NCI-H1694 (cell line): Measurements from ENCODE around the gene C6orf62.
"Not testable (repeated sequence)": the region's sequence is repeated elsewhere in the genome, so short reads cannot be mapped to it uniquely, and the experiment has no call there.

Experiments used
- DNase-seq: peaks from one replicate; lab custom pipeline; 2025; lab: John Stamatoyannopoulos, UW

The C6orf62 gene

DNA sequence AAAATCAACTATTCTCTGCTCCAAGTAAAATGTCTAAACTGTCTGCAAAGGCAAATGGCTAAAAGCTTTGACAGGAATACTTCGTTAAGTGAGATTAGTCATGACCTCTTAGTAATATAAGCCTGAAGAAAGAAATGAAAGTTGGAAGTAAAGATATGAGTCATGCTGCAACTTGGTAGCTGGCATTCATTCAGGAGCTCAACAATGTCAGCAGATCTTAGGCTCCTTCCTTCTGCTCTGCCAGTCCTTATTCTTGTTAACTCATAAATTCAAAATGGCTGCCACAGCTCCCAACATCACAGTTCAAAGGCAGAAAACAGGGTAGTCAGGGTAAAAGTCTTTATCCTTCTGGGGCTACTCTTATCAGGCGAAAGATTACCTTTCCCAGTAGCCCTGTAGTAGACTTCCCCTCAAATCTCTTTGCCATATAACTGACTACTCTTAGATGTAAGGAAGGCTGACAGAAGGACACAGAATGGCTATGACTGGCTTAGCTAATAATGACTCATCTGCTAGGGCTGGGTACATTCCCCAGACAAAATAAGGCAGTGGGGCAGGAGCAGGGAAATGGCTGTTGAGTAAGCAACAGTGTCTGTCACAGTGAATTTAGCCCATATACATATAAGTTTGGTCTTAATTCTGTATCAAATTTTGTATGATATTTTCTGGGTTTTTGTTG lies 24.4 kb upstream of the C6orf62 start:
- no peak for DNase-seq

DNA sequence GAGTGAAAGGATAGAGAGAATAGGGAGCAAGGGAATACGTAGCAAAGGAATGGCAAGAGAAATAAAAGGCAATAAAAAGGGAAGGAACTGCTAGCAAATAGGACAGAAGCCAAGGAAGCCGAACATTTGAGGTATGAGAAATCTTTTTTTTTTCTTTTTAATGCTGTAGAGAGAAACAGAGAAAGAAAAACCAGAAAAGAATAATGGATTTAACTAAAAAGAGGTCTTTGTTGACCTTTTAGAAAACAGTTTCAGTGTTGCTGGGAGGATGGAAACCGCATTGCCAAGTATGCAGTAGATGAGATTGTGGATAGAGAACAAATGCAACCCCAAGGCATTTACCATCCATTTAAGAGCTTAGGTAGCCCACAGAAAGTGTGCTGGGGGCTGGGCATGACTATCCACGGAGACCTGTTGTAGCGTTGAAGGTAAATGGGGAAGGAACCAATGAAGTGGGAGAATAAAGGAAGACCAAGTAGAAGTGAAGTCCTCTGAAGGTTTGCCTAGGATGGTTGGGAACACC lies 23.3 kb upstream of the C6orf62 start:
- no peak for DNase-seq

DNA sequence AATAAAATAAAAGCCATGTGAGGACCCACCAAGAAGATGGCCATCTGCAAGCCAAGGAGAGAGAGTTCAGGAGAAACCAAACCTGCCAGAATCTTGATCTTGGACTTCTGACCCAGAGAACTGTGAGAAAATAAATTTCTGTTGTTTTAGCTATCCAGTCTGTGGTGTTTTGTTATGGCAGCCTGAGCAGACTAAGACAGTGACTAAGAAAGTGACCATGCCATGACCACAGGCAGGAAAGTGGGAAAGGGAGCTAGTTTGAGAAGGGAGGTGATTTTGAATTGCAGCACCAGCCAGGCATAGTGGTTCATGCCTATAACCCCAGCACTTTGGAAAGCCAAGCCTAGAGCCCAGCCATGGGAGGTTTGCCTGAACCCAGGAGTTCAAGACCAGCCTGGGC lies 21.9 kb upstream of the C6orf62 start:
- DNase-seq, result no peak

DNA sequence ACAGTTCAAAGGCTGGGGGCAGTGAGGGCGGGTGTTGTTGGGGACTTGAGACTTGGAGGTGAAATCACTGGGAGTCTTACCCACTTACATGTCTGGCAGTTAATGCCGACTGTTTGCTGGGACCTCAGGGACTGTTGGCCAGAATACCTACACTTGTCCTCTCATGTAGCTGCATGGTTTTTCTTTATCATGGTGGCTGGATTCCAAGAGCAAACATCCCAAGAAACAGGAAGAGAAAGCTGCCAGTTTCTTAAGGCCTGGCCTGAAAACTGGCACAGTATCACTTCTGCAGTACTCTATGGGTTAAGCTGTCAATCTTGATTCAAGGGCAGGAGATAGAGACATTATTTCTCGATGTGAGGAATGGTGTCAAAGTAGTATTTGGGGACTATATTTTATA lies 19.8 kb upstream of the C6orf62 start:
- DNase-seq, result no peak

DNA sequence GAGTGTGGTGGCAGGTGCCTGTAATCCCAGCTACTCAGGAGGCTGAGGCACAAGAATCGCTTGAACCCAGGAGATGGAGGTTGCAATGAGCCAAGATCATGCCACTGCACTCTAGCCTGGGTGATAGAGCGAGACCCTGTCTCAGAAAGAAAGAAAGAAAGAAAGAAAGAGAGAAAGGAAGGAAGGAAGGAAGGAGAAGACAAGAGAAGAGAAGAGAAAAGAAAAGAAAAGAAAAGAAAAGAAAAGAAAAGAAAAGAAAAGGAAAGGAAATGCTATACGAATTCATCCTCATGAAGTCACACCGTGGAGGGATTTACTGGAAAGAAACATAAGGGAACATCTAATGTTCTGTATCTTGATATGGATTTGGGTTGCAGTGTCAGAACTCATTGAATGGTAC lies 15.8 kb upstream of the C6orf62 start:
- not testable (repeated sequence) for DNase-seq

DNA sequence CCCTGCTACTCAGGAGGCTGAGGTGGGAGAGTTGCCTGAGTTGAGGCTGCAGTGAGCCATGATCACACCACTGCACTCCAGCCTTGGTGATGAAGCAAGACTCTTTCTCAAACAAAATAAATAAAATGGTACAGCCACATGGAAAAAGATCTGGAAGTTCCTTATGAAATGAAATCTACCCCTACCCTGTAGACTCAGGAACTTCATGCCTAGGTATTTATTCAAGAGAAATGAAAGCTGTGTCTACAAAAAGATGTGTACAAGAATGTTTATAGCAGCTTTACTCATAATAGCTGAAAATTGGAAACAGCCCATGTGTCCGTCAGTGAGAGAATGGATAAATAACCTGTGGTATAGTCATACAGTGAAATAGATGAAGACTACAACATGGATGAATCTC lies 15.2 kb upstream of the C6orf62 start:
- no peak for DNase-seq

DNA sequence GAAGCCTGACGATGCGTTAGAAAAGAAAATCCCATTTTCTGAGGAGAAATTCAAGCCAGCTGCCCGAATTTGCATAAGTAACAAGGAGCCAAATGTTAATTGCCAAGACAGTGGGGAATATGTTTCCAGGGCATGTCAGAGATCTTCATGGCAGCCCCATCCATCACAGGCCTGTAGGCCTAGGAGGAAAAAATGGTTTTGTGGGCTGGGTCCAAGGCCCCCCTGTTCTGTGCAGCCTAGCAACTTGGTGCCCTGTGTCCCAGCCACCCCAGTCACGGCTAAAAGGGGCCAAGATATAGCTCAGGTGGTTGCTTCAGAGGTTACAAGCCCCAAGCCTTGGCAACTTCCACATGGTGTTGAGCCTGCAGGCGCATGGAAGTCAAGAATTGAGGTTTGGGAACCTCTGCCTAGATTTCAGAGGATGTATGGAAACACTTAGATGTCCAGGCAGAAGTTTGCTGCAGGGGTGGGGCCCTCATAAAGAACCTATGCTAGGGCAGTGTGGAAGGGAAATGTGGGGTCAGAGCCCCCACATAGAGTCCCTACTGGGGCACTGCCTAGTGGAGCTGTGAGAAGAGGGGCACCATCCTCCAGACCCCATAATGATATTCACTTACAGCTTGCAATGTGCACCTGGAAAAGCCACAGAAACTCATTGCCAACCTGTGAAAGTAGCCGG lies 12.6 kb upstream of the C6orf62 start:
- not testable (repeated sequence) for DNase-seq

DNA sequence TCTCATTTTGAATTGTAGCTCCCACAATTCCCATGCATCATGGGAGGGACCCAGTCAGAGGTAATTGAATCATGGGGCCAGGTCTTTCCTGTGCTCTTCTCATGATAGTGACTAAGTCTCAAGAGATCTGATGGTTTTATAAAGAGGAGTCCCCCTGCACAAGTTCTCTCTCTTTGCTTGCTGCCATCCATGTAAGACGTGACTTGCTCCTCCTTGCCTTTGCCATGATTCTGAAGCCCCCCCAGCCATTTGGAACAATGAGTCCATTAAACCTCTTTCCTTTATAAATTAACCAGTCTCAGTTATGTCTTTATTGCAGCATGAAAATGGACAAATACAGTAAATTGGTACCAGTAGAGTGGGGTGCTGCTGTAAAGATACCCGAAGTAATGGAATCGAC lies 11.7 kb upstream of the C6orf62 start:
- not testable (repeated sequence) for DNase-seq

DNA sequence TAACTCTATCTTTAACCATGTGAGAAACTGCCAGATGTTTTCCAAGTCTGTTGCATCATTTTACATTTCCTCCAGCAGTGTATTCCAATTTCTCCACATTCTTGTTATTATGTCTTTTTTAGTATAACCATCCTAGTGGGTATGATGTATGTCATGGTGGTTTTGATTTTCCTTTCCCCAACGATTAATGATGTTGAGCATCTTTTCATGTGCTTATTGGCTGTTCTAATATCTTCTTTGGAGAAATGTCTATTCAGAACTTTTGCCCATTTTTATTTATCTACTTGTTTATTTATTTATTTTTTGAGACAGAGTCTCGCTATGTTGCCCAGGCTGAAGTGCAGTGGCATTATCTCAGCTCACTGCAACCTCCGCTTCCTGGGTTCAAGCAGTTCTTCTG lies 4.3 kb upstream of the C6orf62 start:
- no peak for DNase-seq

DNA sequence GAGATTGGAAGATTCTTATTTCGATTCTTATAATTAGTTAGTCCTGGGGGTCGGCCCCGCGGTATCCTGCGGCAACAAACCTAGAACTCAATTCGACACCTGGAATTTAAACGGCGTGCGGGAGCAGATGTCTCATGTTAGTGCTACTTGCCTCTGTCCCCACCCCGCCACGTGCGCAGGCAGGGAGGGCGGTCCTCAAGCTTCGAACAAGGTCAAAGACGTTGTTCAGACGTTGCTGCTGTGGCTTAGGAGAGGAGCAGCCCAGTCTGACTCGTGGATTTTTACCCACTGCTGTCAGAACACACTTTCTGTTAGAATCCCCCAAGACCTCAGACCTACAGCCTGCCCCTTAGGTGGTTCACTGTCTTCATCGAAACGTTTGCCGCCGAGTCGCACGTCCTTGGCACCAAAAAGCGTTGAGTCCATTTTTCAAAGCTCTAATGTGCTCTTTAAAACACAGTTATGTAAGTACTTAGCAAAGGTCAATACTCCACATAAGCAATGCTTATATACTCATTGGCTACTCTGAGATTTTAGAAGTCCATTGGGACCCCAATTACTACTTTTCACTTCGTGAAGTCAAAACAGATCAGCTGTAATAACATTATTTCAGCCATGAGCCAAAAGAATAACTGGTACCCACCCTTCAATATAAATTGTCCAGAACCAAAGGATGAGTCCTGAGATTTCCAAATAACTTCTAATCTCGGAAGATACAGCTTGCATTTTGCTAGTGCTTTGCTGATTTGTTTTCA lies 2.7 kb upstream of the C6orf62 start:
- DNase-seq, result no peak

DNA sequence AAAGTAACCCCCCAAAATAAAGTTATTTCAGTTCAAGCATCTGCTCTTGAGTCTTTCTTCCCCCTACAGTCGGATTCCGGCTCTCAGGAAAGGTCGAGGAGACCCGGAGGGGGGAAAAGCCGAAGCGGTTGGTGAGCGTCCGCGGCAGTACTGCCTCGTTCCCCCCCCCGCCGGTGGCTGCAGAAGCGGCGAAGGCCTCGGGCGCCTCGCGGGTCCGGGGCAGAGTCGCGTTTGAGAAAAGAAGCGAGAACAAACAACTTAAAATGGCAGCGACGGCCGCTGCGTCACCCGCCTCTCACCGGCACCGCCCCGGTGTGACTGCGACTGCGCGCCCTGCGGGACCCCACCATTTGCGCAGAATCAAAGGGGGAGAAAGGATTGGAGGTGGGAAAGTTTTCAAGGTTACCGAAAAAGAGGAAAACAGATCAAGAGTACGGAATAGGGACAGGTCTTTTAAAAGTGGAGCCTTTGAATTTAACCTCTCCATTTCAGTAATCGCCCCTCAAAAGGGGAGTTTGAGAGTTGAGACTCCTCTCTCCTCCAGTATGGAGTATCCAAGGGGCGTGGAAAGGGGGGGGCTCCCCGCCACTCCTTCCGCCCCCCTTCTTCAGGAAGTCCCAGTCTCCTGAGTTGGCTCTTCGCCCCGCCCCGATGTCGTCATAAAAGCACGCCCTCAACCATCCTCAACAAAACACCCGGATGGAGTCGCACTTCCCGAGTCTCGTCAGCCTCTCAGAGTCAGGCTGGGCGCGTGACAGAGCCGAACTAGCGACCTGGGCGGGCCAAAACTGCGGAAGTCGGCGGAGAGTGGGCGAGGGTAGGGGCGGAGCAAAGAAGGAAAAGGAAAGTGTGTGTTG lies 1.9 kb upstream of the C6orf62 start:
- peak; percentile 98 for DNase-seq

DNA sequence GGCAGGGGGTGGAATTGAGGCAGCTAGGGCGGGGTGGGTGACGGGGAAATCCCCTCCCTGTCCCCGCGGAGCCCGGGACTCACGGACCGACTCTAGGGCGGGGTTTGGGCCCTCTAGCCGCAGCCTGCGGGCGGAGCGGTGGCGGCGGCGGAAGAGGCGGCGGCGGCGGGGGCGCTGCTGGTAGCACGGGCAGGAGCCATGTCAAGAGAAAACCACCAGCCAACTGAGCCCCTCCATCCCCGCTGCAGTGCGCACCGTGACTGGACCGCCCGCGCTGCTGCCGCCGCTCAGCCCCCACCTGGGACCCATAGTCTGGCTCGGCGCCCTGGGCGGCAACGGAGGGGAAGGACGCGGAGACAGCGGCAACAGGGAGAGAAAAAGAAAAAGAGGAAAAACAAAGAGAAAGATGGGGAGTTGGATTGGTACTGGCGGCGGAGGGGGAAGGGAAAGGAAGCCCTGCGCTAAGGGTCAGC lies 1.2 kb upstream of the C6orf62 start:
- no peak for DNase-seq

DNA sequence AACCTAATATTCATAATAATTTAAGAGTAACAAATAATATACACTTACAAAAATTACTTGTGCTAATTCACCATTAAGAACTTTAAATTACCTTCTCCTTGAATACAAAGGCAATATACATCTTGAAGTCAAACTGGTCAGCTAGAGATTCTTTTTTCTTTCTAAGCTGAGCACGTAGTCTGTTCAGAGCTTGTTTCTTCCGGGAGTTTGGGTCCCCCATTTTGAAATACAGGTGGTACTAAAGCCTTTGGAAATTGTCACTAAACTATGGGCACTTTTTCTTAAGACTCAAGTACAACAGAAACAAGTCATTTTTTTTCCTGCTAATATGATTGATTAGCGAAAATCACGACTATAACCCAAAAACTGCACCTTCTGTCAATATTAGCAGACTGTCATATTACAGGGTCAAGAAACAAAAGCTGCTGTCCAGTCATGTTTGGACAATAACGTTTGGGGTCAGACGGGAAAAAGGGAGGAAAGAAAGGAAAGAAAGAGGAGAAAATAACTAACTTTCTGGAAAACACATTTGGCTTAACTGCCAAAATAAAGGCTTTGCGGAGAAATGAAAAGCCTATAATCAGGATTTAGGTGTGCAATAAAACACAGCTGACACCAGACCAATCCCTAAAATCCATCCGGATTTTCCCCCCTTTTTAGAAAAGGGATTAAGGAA lies 367 bp downstream of the C6orf62 start:
- no peak for DNase-seq

DNA sequence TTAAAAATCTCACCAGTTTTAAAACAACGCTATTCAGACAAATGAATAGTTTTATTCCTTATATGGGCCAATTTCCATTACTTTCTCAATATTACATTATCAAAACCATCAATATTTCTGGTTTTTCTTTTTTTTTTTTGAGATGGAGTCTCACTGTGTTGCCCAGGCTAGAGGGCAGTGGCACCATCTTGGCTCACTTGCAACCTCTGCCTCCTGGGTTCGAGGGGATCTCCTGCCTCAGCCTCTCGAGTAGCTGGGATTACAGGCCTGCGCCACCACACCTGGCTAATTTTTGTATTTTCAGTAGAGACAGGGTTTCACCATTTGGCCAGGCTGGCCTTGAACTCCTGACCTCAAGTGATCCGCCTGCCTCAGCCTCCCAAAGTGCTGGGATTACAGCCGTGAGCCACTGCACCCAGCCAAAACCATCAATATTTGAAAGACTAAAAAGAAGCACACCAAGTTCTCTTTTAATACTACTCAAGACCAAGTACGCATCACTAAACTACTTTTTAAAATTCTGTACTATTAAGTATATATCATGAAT lies 2.3 kb downstream of the C6orf62 start:
- DNase-seq, result not testable (repeated sequence)

DNA sequence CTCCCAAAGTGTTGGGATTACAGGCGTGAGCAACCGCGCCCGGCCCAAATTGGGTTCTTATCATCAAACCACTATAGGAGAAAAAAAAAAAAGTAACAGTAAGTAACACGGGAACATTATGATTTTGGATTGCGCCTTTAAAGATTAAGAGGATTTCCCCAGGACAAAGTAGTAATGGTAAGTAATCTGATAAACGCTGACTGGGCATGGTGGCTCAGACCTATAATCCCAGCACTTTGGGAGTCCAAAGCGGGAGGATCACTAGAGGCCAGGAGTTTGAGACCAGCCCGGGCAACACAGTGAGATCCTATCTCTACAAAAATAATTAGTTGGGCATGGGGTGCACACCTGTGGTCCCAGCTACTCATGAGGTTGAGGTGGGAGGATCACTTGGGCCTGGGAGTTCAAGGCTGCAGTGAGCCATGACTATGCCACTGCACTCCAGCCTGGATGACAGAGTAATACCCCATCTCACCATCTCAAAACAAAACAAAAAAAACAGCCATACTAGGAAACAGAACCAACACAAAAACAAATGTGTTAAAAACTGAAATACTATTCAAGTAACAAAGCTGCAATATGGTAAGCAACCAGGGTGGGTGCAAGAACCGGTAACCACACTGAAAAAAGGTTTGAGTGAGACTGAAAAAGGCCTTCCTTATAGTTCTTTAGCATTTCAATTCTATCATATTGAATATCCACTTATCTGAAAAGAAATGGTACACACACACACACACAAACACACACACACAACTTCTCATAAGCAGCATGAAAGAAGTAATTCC lies 8.2 kb downstream of the C6orf62 start:
- no peak for DNase-seq

DNA sequence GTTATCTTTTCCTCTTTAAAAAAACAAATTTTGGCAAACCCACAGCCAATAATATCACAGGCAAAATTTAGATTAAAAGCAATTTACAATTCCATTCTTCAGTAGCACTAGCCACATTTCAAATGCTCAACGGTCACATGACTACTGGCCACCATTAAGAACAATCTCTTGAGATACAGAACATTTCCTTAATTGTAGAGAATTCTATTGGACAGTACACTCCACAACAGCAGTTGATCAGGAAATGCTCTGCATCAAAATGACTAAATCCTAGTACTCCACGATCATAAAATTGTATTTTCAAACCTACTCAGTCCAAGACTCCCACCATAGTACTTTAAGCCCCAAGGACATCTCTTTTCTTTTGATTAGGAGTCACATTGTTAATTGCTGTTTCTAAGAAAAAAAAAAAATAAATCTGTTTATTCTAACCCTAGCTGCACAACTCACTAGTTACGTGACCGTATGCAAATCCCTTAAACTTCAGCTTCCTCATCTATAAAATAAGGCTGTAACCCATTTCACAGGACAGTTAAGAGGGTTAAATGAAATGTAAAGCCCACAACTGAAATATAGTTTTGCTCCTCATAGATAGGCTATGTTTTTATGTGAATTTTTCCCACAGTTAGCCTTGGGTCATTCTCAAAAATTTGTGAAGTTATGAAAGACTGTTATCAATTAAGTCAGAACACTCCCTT lies 9.8 kb downstream of the C6orf62 start:
- no peak for DNase-seq

DNA sequence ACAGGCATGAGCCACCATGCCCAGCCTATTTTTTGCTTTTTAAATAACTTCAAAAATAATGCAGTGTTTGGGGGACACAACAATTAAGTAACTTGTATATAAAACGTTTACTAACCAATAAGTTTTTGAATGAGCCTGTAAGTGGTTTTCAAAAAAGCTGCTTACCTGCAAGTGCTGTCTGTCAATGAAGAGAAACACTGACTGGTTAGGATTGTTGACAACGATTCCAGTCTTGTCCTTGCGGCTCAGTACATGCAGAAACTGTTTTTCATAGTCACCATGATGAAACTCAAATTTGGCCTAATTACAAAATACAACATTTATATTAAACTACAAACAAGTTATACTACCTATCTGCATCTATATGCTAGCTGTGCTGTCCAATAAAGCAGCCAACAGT lies 10.3 kb downstream of the C6orf62 start:
- DNase-seq, result no peak

DNA sequence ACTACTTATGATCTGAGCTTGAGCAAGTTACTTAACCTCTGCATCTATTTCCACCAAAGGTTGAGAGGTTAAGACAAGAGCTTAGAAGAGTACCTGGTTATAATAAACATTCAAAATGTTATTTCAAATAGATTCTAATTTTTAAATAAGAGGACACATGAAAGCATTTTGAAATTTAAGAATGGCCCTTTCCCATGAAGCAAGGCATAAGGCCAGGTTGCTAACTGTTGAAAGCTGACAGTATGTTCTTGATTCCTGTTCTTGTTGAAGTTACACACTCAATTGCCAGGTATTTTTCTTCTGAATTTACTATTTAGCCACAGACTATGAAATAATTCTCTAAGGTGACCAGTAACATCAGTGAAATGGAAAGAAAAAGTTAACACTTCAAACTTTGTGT lies 14.5 kb downstream of the C6orf62 start:
- DNase-seq, result no peak

DNA sequence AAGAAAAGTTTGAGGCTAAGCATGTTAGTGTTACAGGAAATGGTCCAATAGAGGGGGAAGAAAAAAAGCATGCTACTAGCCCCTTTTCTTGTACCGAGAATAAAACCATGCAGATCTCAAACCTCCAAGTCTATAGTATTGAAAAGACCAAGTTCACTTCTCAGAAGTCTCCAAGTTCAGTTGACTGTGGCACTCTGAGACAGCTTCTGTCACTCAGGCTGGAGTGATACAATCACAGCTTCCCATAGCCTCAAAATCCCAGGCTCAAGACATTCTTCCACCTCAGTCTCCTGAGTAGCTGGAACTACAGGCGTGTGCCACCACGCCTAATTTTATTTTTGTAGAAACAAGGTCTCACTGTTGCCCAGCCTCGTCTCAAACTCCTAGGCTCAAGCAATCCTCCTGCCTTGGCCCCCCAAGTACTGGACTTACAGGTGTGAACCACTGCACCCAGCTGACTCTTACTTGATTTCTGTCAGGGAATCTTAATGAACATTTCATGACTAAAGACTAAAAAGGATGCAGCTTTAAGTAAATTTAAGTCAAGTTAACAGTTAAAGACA lies 16.2 kb downstream of the C6orf62 start:
- DNase-seq, result no peak
